GM10266 (cell line): ENCODE data around the gene CDH4.

ENCODE experiments used
- DNase-seq: peaks from one replicate; pipeline ENCODE4 v3.0.0; 2012; ENCODE audit errors: extremely low spot score
- TF ChIP-seq, protein P1 (sequence below): IDR thresholded peaks from 2 replicates; pipeline ENCODE4 v1.5.1; 2012; ENCODE audit warnings: mild to moderate bottlenecking, low read depth; ENCODE audit not compliant: control insufficient read depth, insufficient read depth; ENCODE audit errors: missing control alignments

Gene CDH4

DNA sequence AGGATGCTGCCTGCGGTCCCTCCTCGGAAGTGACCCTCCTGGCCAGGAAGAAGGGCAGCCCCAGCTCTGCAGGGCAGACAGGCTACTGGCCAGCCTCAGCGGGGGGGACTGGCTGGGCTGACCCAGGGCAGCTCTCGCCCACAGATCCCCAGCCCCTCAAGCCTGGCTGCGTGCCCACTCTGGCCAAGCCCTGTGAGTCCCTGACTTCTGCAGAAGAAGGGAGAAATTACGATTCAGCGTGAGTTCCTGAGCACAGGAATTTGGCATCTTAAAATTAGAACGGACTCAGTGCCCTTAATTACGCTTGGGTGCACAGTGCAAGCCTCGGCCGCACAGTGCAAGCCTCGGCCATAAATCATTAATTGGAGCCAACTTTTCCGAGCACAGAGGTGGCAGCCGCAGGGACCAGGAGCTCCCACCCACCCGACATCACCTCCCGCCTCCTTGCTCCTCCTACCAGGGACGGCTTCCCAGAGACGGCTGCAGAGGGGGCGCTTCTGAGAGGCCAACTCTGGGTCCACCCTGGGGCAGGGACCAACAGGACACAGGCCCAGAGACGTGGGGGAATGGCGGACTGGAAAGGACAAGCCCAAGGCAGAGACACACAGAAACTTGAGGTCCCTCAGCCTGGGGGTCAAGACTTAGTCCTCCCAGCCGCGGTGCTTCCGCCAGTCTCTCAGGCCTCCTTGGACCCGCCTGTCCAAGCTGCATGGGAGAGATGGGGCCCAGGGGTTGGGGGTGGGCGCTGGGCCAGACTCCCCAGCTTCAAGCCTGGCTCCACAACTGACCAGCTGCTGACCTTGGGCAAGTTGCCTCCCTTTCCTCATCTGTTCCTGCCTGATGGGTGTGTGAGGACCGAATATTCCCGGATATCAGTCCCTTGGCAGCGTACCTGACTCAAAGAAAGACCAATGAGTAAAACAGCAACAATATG is 648.2 kb downstream of the CDH4 start:
- TF ChIP-seq, protein P1, sequence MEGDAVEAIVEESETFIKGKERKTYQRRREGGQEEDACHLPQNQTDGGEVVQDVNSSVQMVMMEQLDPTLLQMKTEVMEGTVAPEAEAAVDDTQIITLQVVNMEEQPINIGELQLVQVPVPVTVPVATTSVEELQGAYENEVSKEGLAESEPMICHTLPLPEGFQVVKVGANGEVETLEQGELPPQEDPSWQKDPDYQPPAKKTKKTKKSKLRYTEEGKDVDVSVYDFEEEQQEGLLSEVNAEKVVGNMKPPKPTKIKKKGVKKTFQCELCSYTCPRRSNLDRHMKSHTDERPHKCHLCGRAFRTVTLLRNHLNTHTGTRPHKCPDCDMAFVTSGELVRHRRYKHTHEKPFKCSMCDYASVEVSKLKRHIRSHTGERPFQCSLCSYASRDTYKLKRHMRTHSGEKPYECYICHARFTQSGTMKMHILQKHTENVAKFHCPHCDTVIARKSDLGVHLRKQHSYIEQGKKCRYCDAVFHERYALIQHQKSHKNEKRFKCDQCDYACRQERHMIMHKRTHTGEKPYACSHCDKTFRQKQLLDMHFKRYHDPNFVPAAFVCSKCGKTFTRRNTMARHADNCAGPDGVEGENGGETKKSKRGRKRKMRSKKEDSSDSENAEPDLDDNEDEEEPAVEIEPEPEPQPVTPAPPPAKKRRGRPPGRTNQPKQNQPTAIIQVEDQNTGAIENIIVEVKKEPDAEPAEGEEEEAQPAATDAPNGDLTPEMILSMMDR = no peak
- no peak for DNase-seq

DNA sequence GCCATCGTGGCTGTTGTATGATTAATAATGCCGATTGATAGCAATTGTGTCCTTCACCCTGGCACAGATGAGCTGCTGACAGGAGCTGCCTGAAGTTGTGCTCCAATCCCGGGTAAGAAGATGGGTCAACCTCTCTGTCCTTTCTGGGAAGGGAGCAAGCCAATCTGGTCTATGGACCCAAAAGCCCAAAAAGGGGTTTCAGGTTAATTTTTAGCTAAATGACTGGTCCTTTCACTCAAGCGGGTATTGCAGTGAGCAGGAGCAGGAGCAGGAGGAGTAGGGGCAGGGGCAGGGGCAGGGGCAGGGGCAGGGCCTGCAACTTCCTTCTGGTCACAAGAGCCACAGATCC is 648.9 kb downstream of the CDH4 start:
- TF ChIP-seq, protein P1 = no peak
- no peak for DNase-seq

DNA sequence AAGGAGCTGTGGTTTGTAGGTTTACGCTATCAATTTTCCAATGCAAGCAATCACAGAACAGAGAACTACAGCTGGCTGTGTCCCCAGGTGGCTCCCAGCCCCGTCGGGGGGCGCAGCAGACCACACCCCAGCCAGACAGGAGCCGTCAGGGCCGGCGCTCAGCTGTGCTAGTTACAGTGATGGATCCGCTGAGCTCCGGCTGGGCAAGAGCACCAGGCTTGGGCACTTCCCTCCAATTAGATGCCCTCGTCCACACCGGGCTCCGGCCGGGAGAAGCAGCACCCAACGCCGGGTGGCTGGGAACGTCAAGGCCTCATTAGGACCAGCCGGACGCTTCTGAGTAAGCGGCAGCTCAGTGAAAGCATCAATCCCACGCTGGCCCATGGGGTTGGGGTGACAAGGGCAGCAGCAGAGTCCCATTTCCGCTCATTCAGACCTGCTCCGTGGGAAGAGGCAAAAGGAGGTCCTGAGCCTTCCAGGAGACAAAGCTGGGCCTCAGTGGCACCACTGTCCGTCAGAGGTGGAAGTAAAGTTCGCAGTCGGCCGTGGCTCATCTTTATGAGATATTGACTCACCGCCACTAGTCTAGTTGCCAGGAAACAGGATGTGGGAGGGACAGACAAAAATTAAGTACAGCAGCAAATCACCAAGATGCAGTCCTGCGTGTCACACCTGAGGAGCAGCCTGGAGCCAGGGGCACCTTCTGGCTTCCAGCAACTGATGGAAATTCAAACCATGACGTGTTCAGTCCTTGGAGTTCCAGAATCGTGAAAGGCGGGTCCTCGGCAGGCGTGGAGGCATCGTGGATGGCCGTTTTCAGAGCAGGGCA is 649.5 kb downstream of the CDH4 start:
- DNase-seq = no peak
- TF ChIP-seq, protein P1 = no peak

DNA sequence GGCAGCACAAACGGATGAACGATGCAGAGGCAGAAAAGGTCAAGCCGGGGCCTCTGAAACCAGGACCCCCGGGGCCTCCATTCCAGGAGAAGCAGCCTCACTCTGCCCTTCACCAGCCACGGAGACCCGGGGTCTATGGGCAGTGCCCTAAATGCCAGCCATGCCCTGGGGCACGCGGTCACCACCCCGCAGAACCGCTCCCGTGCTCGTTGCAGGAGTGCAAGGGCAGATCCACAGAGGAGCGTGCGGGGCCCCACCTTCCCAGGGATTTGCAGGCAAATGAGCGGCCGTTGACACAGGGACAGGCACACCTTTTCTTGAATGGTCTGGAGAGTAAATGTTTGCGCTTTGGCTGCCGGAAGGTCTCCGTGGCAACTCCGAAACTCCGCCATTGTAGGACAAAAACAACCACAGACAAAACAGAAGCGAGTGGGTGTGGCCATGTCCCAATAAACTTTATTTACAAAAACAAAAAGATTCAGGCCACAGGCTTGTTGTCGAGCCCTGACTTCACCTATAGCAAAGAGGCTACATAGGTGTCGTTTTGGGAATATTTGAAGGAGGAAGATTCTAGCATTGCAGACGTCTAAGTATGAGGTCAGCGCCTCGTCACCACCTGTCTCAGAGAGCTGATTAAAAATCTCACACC is 650.3 kb downstream of the CDH4 start:
- DNase-seq = no peak
- TF ChIP-seq, protein P1 = no peak

DNA sequence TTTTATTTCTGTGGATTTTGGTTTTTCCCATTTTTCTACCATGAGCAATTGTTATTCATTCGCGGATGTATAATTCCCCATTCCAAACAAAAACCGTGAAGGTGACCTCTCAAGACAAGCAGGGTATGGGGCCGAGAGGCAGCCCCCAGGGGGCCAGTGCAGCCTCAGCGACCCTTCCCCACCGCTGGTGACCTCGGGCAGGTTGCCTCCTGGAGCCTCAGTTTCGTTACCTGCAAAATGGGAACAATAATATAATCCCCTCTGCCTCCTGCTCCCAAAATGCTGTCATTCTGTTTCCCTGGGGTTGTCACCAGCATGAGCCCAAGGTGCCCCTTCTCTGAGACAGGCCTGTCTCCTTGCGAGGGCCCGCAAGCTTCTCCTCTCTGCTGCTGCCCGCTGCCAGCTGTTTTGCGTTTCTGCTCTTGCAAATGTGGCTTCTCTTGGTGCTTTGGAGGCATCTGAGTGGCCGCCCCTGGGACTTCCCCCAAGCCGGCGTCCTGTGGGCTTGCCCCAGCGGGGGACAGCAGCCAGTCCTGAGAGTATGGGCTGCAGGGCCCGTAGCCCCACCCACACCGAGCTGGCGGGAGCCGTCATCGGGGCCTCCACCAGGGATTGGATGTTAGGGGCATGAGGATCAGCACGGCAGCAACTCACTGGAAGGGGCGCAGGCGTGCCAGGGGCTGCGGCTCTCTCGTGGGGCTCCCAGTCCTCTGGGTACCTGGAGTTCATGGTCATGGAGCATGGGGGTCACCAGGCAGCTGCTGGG is 651.7 kb downstream of the CDH4 start:
- no peak for DNase-seq
- TF ChIP-seq, protein P1 = no peak

DNA sequence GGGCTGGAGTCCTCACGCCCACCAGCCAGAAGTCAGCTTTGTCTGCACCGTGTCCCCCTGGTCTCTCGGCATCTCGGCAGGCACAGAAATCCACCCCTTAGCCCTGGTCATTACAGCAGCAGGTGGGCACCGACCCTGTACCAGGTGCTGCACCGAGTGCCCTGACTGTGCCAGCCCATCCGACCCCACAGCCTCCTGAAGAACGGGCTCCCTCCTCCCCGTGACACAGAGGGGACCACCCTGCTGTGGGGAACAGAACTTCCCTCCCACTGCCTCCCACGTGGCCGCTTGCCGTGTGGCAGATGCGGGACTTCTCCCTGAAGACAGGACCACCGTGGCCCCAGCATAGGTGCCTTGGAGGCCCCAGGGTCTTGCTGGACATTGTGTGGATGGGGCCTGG is 652.4 kb downstream of the CDH4 start:
- DNase-seq = no peak
- TF ChIP-seq, protein P1 = no peak
